Progenitor cell of endocrine pancreas (in vitro differentiated cells): ENCODE measurements around the gene IFT27. TPM values are rescaled to one million over a fixed set of nuclear protein-coding genes. Genes with fewer than 3 reads are reported as not detected.

ENCODE experiments used
- DNase-seq: peaks from one replicate; pipeline ENCODE4 v3.0.0; 2021; ENCODE audit warnings: low spot score; ENCODE audit not compliant: unreplicated experiment
- H3K27ac Mint-ChIP-seq: 2 replicates; pipeline ENCODE4 v1.8.0; 2021; ENCODE audit warnings: mild to moderate bottlenecking, moderate library complexity, mixed read lengths
- H3K27me3 Mint-ChIP-seq: 2 replicates; pipeline ENCODE4 v1.8.0; 2021; ENCODE audit warnings: mixed read lengths
- H3K36me3 Mint-ChIP-seq: 2 replicates; pipeline ENCODE4 v1.8.0; 2022; ENCODE audit warnings: mixed read lengths; ENCODE audit not compliant: insufficient read depth
- H3K4me1 Mint-ChIP-seq: 2 replicates; pipeline ENCODE4 v1.8.0; 2021; ENCODE audit warnings: low read depth, mixed read lengths
- H3K4me3 Mint-ChIP-seq: 2 replicates; pipeline ENCODE4 v1.8.0; 2021; ENCODE audit warnings: low read depth, mild to moderate bottlenecking, moderate library complexity, mixed read lengths
- H3K9me3 Mint-ChIP-seq: 2 replicates; pipeline ENCODE4 v1.8.0; 2021; ENCODE audit warnings: low read depth, mixed read lengths
- long read RNA-seq: library from polyadenylated mRNA; unstranded; transcript quantifications from one replicate; pipeline ENCODE4 v2.0.0, GENCODE V29; 2020
- total RNA-seq: library from RNA; stranded (reverse); gene quantifications from 2 replicates; pipeline ENCODE4 v1.2.1, GENCODE V29; 2021
- TF ChIP-seq, protein P1 (sequence below): fragments of 200-600 bp; sonication (generic); IDR thresholded peaks from one replicate; pipeline ENCODE4 v1.5.0; 2021; ENCODE audit warnings: antibody characterized with exemption, mild to moderate bottlenecking; ENCODE audit not compliant: unreplicated experiment

The IFT27 gene, protein sequence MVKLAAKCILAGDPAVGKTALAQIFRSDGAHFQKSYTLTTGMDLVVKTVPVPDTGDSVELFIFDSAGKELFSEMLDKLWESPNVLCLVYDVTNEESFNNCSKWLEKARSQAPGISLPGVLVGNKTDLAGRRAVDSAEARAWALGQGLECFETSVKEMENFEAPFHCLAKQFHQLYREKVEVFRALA
- 52.3 and 57.7 TPM in 2 replicates for total RNA-seq
- long read RNA-seq, partial matches to known transcripts, result 2 of 4 reads
- long read RNA-seq, other reads (novel, unspliced or antisense), result 2 of 4 reads

DNA sequence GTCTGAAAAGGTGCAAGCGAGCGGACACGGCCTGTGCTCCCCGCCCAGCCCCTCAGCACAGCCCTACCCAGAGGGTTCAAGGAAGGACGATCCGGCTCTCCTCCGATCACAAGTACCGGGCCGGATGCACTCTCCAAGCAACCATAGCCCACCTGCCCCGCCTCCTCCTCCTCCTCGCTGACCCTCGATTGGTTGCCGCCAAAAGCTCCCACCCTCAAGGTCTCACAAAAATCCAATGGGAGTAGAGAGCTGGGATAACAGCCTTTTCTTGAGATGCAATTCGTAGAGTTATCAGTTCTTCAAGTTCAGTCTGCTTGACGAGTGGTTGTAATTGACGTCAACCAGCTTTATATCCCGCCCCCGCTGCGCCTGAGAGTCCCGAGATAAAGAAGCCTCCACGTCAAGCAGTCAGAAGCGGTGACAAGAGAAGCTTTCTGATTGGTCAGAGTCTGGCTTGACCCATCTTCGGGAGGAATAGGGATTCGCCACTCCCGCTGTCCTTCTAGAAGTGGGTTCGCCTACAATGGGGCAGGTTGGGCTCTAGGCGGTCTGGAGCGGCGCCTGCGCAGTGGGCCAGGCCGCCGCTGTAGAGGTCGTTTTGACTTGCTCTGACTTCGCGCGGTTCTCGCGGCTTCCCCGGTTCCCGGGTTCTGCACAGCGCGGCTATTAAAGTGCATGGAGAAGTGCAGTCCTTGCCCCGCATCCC is at the start of gene IFT27:
Gene IFT27 (minus strand): TSS at position 156 of the 706 bp plus-strand sequence. CDS start 412 bp downstream, outside the sequence.
- DNase-seq, result peak; percentile 94
- peaks cover 3% of the 10 kb centered on the region for H3K36me3 Mint-ChIP-seq
- peaks cover 7% of the 10 kb centered on the region for H3K9me3 Mint-ChIP-seq
- peak within 1 kb of the TSS; percentile 93 for H3K27ac Mint-ChIP-seq
- TF ChIP-seq, protein P1, sequence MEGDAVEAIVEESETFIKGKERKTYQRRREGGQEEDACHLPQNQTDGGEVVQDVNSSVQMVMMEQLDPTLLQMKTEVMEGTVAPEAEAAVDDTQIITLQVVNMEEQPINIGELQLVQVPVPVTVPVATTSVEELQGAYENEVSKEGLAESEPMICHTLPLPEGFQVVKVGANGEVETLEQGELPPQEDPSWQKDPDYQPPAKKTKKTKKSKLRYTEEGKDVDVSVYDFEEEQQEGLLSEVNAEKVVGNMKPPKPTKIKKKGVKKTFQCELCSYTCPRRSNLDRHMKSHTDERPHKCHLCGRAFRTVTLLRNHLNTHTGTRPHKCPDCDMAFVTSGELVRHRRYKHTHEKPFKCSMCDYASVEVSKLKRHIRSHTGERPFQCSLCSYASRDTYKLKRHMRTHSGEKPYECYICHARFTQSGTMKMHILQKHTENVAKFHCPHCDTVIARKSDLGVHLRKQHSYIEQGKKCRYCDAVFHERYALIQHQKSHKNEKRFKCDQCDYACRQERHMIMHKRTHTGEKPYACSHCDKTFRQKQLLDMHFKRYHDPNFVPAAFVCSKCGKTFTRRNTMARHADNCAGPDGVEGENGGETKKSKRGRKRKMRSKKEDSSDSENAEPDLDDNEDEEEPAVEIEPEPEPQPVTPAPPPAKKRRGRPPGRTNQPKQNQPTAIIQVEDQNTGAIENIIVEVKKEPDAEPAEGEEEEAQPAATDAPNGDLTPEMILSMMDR, result no peak
- H3K4me3 Mint-ChIP-seq, result peak within 1 kb of the TSS; percentile 80
- H3K27me3 Mint-ChIP-seq, result peaks cover 17% of the 10 kb centered on the region
- peaks cover 7% of the 10 kb centered on the region for H3K4me1 Mint-ChIP-seq

DNA sequence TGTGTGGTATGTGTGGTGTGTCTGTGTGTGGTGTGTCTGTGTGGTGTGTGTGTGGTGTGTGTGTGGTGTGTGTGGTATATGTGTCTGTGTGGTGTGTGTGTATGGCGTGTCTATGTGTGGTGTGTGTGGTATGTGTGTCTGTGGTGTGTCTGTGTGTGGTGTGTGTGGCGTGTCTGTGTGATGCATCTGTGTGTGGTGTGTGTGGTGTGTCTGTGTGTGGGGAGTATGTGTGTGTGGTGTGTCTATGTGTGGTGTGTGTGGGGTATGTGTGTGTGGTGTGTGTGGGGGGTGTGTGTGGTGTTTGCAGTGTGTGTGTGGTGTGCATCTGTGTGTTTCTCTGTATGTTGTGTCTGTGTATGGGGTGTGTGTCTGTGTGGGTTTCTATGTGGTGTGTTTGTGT is 48.7 kb upstream of the IFT27 start:
- no peaks in the 10 kb centered on the region for H3K4me1 Mint-ChIP-seq

GRCh38 chr22:36823186-36823839 is 47.4 kb upstream of the IFT27 start:
- H3K27ac Mint-ChIP-seq, result no peak overlapping the region
- H3K9me3 Mint-ChIP-seq, result no peaks in the 10 kb centered on the region
- TF ChIP-seq, protein P1, result no peak
- no peaks in the 10 kb centered on the region for H3K36me3 Mint-ChIP-seq
- no peak overlapping the region for H3K4me3 Mint-ChIP-seq
- peaks cover 48% of the 10 kb centered on the region for H3K27me3 Mint-ChIP-seq
- no peaks in the 10 kb centered on the region for H3K4me1 Mint-ChIP-seq
- no peak for DNase-seq

More for the DNA sequence above, 48.7 kb upstream of the IFT27 start:
- H3K4me3 Mint-ChIP-seq, result no peak overlapping the region
- peaks cover 39% of the 10 kb centered on the region for H3K27me3 Mint-ChIP-seq
- H3K9me3 Mint-ChIP-seq, result no peaks in the 10 kb centered on the region
- H3K36me3 Mint-ChIP-seq, result no peaks in the 10 kb centered on the region
- no peak overlapping the region for H3K27ac Mint-ChIP-seq
- TF ChIP-seq, protein P1, result no peak
- DNase-seq, result no peak

- Mint-ChIP-seq H3K27ac (no peak overlapping the region), H3K9me3 (no peaks in the 10 kb centered on the region), H3K27me3 (peaks cover 52% of the 10 kb centered on the region), H3K36me3 (no peaks in the 10 kb centered on the region), H3K4me1 (no peaks in the 10 kb centered on the region), H3K4me3 (no peak overlapping the region)
- TF ChIP-seq, protein P1, result no peak
- DNase-seq, result no peak
Observed at GRCh38 chr22:36822581-36822980, 46.7 kb upstream of the IFT27 start.

DNA sequence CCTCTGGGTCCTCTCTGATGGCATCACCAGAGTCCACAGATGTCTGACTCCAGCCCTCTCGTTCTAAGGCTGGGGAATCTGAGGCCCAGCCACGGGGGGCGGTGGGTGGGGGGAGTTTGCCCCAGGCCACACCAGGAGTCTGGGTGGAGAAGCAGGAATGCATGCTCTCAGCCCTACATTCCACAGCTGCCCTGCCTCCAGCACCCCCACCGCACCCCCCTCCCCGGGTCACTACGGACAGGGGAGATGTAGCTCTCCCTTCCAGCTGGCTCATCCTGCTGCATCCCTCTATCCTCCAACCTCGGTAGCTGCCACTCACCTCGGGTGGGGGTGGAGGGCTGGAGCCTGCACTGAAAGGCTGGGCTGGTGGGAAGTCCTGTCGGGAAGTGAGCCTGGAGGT is 43.2 kb upstream of the IFT27 start:
- Mint-ChIP-seq H3K4me3 (no peak overlapping the region), H3K36me3 (no peaks in the 10 kb centered on the region), H3K27me3 (peaks cover 73% of the 10 kb centered on the region), H3K4me1 (no peaks in the 10 kb centered on the region), H3K9me3 (no peaks in the 10 kb centered on the region), H3K27ac (no peak overlapping the region)
- TF ChIP-seq, protein P1, result no peak
- no peak for DNase-seq
